Measurements from ENCODE around the gene PMPCB. TPM values are rescaled to one million over a fixed set of nuclear protein-coding genes. Genes with fewer than 3 reads are reported as not detected.

PMPCB gene
- total and polyA plus RNA-seq, 10 of the 15 experiments (the other 5 are each of a cell fraction or from before 2014, with no cell fraction given): 70.3 to 163 (median 102) TPM

GRCh38 chr7:103347507-103348267, 50.5 kb downstream of the PMPCB start, which contains the start of gene PSMC2 (continued):
- no peak for TF ChIP-seq FOS (IDR thresholded peaks at IDR 0.05; ENCODE audit: borderline replicate concordance, extremely low read depth, insufficient read length)
- no peak for TF ChIP-seq CHD4 (IDR thresholded peaks at IDR 0.05)
- TF ChIP-seq PAX5 (IDR thresholded peaks at IDR 0.05; ENCODE audit: borderline replicate concordance, low read depth, low read length): no peak
- TF ChIP-seq NRF1 (conservative IDR thresholded peaks at IDR 0.05; ENCODE audit: low read depth, low read length): no peak
- no peak for TF ChIP-seq ZBED1 (IDR thresholded peaks at IDR 0.05; ENCODE audit: borderline replicate concordance)
- TF ChIP-seq TBL1XR1 (IDR thresholded peaks at IDR 0.05; ENCODE audit: low read depth, low read length): no peak
- no peak; the same call in 1 of the 2 replicates for TF ChIP-seq GATAD2B (conservative IDR thresholded peaks at IDR 0.05; ENCODE audit: low read depth)
- peak; percentile 65; the same call in 1 of the 2 replicates for TF ChIP-seq NBN (IDR thresholded peaks at IDR 0.05)
- no peak; a peak in 1 of 4 replicates for TF ChIP-seq ETV6 (conservative IDR thresholded peaks at IDR 0.05 in 1 of 2, IDR thresholded peaks at IDR 0.05 in 1 of 2; ENCODE audit: borderline replicate concordance in 1 of 2, low read depth in 1 of 2)
- TF ChIP-seq SUZ12 (IDR thresholded peaks at IDR 0.05; ENCODE audit: unreplicated experiment): no peak
- peak; percentile 44; the same call in 1 of the 2 replicates for TF ChIP-seq HDGF (IDR thresholded peaks at IDR 0.05)
- peak; percentile 75 for TF ChIP-seq YY1 (IDR thresholded peaks at IDR 0.05; ENCODE audit: low read depth, low read length)
- no peak for TF ChIP-seq ATF3 (IDR thresholded peaks at IDR 0.05; ENCODE audit: borderline replicate concordance, extremely low read depth, low read depth, low read length)
- peak; percentile 91 for TF ChIP-seq RAD51 (IDR thresholded peaks at IDR 0.05)
- no peak for TF ChIP-seq MYC (IDR thresholded peaks at IDR 0.05; ENCODE audit: insufficient read depth, insufficient read length, insufficient replicate concordance, low read length, severe bottlenecking)
- TF ChIP-seq CHD1 (IDR thresholded peaks at IDR 0.05; ENCODE audit: low read depth, low read length): no peak
- no peak for TF ChIP-seq RFX5 (IDR thresholded peaks at IDR 0.05; ENCODE audit: low read depth, low read length)
- TF ChIP-seq HSF1 (IDR thresholded peaks at IDR 0.05; ENCODE audit: low read depth, low read length): no peak
- TF ChIP-seq BMI1 (IDR thresholded peaks at IDR 0.05; ENCODE audit: borderline replicate concordance): no peak
- 0 out of 2 replicates have a peak, but pooled peaks have one; percentile 38 for TF ChIP-seq TARDBP (IDR thresholded peaks at IDR 0.05; ENCODE audit: borderline replicate concordance)
- TF ChIP-seq, protein P1, sequence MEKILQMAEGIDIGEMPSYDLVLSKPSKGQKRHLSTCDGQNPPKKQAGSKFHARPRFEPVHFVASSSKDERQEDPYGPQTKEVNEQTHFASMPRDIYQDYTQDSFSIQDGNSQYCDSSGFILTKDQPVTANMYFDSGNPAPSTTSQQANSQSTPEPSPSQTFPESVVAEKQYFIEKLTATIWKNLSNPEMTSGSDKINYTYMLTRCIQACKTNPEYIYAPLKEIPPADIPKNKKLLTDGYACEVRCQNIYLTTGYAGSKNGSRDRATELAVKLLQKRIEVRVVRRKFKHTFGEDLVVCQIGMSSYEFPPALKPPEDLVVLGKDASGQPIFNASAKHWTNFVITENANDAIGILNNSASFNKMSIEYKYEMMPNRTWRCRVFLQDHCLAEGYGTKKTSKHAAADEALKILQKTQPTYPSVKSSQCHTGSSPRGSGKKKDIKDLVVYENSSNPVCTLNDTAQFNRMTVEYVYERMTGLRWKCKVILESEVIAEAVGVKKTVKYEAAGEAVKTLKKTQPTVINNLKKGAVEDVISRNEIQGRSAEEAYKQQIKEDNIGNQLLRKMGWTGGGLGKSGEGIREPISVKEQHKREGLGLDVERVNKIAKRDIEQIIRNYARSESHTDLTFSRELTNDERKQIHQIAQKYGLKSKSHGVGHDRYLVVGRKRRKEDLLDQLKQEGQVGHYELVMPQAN (conservative IDR thresholded peaks at IDR 0.05): 0 out of 2 replicates have a peak, but pooled peaks have one; percentile 62
- TF ChIP-seq FOXM1 (IDR thresholded peaks at IDR 0.05; ENCODE audit: low read depth, low read length): no peak
- TF ChIP-seq TAF1 (IDR thresholded peaks at IDR 0.05; ENCODE audit: borderline replicate concordance, low read depth, low read length): peak; percentile 88
- TF ChIP-seq BCL3 (IDR thresholded peaks at IDR 0.05; ENCODE audit: borderline replicate concordance, insufficient read depth, low read depth, low read length, poor library complexity, severe bottlenecking): no peak
- no peak for TF ChIP-seq RBBP5 (conservative IDR thresholded peaks at IDR 0.05)
- no peak for TF ChIP-seq ZSCAN29 (IDR thresholded peaks at IDR 0.05)
- no peak for TF ChIP-seq TCF7 (IDR thresholded peaks at IDR 0.05; ENCODE audit: borderline replicate concordance)

Measured in GM12878 (cell line).